HepG2 (cell line): ENCODE data around the gene KLHDC8B. TPM values are rescaled to one million over a fixed set of nuclear protein-coding genes. Genes with fewer than 3 reads are reported as not detected.

Experiments used
- CENPT ChIP-seq: sonication (generic); formaldehyde crosslinking; IDR thresholded peaks from 2 replicates; pipeline ENCODE4 v1.8.0; 2022; ENCODE audit warnings: low read depth, mild to moderate bottlenecking, moderate library complexity, missing genetic modification reagents
- E2F5 ChIP-seq: sonication (generic); formaldehyde crosslinking; conservative IDR thresholded peaks from 2 replicates; pipeline ENCODE4 v1.4.0; 2020; ENCODE audit warnings: missing genetic modification reagents
- ERF ChIP-seq: IDR thresholded peaks from 2 replicates; pipeline ENCODE4 v1.6.1; 2018; ENCODE audit warnings: missing biosample characterization, missing genetic modification reagents
- HES4 ChIP-seq: sonication (generic); formaldehyde crosslinking; IDR thresholded peaks from 2 replicates; pipeline ENCODE4 v1.9.0; 2021; ENCODE audit warnings: mild to moderate bottlenecking, missing genetic modification reagents, borderline replicate concordance
- HOXA9 ChIP-seq: sonication (generic); formaldehyde crosslinking; IDR thresholded peaks from 2 replicates; pipeline ENCODE4 v1.8.1; 2022; ENCODE audit warnings: missing genetic modification reagents, mild to moderate bottlenecking, moderate library complexity, borderline replicate concordance
- IRF9 ChIP-seq: sonication (generic); formaldehyde crosslinking; IDR thresholded peaks from 2 replicates; pipeline ENCODE4 v1.8.0; 2022; ENCODE audit warnings: missing genetic modification reagents, mild to moderate bottlenecking, borderline replicate concordance
- IRX3 ChIP-seq: sonication (generic); formaldehyde crosslinking; IDR thresholded peaks from 2 replicates; pipeline ENCODE4 v1.8.1; 2023; ENCODE audit warnings: mild to moderate bottlenecking, low read depth, missing genetic modification reagents, borderline replicate concordance
- NFIB ChIP-seq: sonication (generic); formaldehyde crosslinking; IDR thresholded peaks from 2 replicates; pipeline ENCODE4 v1.9.0; 2021; ENCODE audit warnings: missing genetic modification reagents, mild to moderate bottlenecking, borderline replicate concordance
- REL ChIP-seq: sonication (generic); formaldehyde crosslinking; conservative IDR thresholded peaks from 2 replicates; pipeline ENCODE4 v1.8.0; 2022; ENCODE audit warnings: mild to moderate bottlenecking, missing genetic modification reagents, moderate library complexity
- SRF ChIP-seq: IDR thresholded peaks from 2 replicates; pipeline ENCODE4 v1.6.1; 2011; ENCODE audit warnings: mild to moderate bottlenecking, low read depth, low read length, moderate library complexity
- U2AF2 ChIP-seq: fragments of 200-400 bp; formaldehyde crosslinking; IDR thresholded peaks from 2 replicates; pipeline ENCODE4 v1.6.1; 2017; ENCODE audit warnings: low read depth, mild to moderate bottlenecking, low read length
- ZBTB46 ChIP-seq: sonication (generic); formaldehyde crosslinking; IDR thresholded peaks from 2 replicates; pipeline ENCODE4 v1.4.0; 2020; ENCODE audit warnings: mild to moderate bottlenecking, missing genetic modification reagents, borderline replicate concordance
- ZC3H13 ChIP-seq: sonication (generic); formaldehyde crosslinking; IDR thresholded peaks from 2 replicates; pipeline ENCODE4 v1.8.1; 2023; ENCODE audit warnings: mild to moderate bottlenecking, missing genetic modification reagents, moderate library complexity
- ZHX1 ChIP-seq: sonication (generic); formaldehyde crosslinking; IDR thresholded peaks from 2 replicates; pipeline ENCODE4 v1.8.1; 2022; ENCODE audit warnings: low read depth, mild to moderate bottlenecking, missing genetic modification reagents
- ZNF136 ChIP-seq: sonication (generic); formaldehyde crosslinking; IDR thresholded peaks from 2 replicates; pipeline ENCODE4 v1.8.1; 2022; ENCODE audit warnings: low read depth, mild to moderate bottlenecking, moderate library complexity, missing genetic modification reagents
- ZNF275 ChIP-seq: sonication (generic); formaldehyde crosslinking; IDR thresholded peaks from 2 replicates; pipeline ENCODE4 v1.8.0; 2022; ENCODE audit warnings: missing genetic modification reagents, mild to moderate bottlenecking, inconsistent platforms, borderline replicate concordance
- ZNF350 ChIP-seq: sonication (generic); formaldehyde crosslinking; IDR thresholded peaks from 2 replicates; pipeline ENCODE4 v1.4.0; 2020; ENCODE audit warnings: mild to moderate bottlenecking, low read depth, missing genetic modification reagents, borderline replicate concordance
- ZNF570 ChIP-seq: sonication (generic); formaldehyde crosslinking; IDR thresholded peaks from 2 replicates; pipeline ENCODE4 v1.4.0; 2020; ENCODE audit warnings: mild to moderate bottlenecking, missing genetic modification reagents, borderline replicate concordance
- ZNF580 ChIP-seq: IDR thresholded peaks from 2 replicates; pipeline ENCODE4 v1.6.1; 2016; ENCODE audit warnings: low read depth, borderline replicate concordance
- ZNF761 ChIP-seq: sonication (generic); formaldehyde crosslinking; conservative IDR thresholded peaks from 2 replicates; pipeline ENCODE4 v1.4.0; 2020; ENCODE audit warnings: mild to moderate bottlenecking, missing genetic modification reagents
- polyA plus RNA-seq, 8 experiments: library from polyadenylated mRNA; depleted of rRNA in 3 of 8; stranded (reverse) in 7 of 8; unstranded in 1 of 8; fragments of >200 nt; fragmentation: Illumina TruSeq in 4 of 8; extraction: Trizol in 4 of 8; gene quantifications; 2 replicates each; pipeline versions ENCODE4 v1.2.1 to v1.2.3, GENCODE V29; 2011 to 2016; ENCODE audit warnings: low read depth in 4 of 8, missing spikeins in 1 of 8, mixed read lengths in 1 of 8; ENCODE audit not compliant: insufficient read depth in 1 of 8
- total RNA-seq, 5 experiments: library from RNA; depleted of rRNA; stranded (reverse); fragments of >200 nt; fragmentation: Illumina TruSeq; extraction: Trizol; gene quantifications; 2 replicates each; pipeline ENCODE4 v1.2.3, GENCODE V29; 2016; ENCODE audit warnings: low read depth in 1 of 5

The KLHDC8B gene
- total and polyA plus RNA-seq, 2 of the 13 experiments (the other 11 are each of a cell fraction or from before 2014, with no cell fraction given), result 17.2 to 17.8 TPM

GRCh38 chr3:49166752-49167556, 4.4 kb upstream of the KLHDC8B start (continued):
- 0 out of 2 replicates have a peak, but pooled peaks have one; percentile 33 for TF ChIP-seq ERF
- TF ChIP-seq ZNF761 (CRISPR knock-in tag), result no peak
- no peak for TF ChIP-seq CENPT (CRISPR knock-in tag)
- no peak for TF ChIP-seq ZC3H13 (CRISPR knock-in tag)
- no peak for TF ChIP-seq NFIB
- no peak for TF ChIP-seq ZNF275 (CRISPR knock-in tag)
- TF ChIP-seq ZNF136 (CRISPR knock-in tag), result no peak
- no peak for TF ChIP-seq ZHX1 (CRISPR knock-in tag)
- TF ChIP-seq IRF9 (CRISPR knock-in tag), result no peak
- TF ChIP-seq E2F5 (CRISPR knock-in tag), result no peak
- TF ChIP-seq U2AF2, result no peak
- TF ChIP-seq IRX3, result no peak
- no peak for TF ChIP-seq ZBTB46 (CRISPR knock-in tag)
- TF ChIP-seq ZNF570 (CRISPR knock-in tag), result no peak
- no peak for TF ChIP-seq REL (CRISPR knock-in tag)
- no peak for TF ChIP-seq HOXA9 (CRISPR knock-in tag)
- 0 out of 2 replicates have a peak, but pooled peaks have one; percentile 1 for TF ChIP-seq HES4 (CRISPR knock-in tag)
- peak; percentile 48 for TF ChIP-seq ZNF350
- no peak for TF ChIP-seq ZNF580 (CRISPR knock-in tag)
- peak; percentile 97 for TF ChIP-seq SRF
